ENCODE data around the gene UTRN. TPM values are rescaled to one million over a fixed set of nuclear protein-coding genes. Genes with fewer than 3 reads are reported as not detected.

UTRN gene
- polyA plus RNA-seq, 1 donor (not counting 4 experiments of a cell fraction or from before 2014, with no cell fraction given), result 23.7 TPM

DNA sequence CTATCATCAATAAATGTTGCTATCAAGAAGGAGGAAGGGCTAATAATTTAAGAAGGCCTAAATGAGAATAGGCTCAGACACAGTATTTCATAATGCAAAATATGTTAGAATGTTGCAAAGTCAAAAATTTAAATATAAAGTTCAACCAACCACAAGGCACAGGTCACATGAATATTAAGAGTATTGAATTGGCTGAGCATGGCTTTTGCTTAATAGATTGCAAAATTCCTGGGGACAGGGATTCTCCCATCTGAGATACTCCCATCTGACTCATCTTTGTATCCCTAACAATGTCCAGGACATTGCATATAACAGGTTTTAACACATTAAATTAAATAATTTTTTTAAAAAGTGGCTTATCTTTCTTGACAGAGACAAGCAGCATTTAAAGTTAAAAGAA, 32.9 kb upstream of the UTRN start:
- Histone ChIP-seq H3K79me2 (ENCODE audit: control insufficient read depth, insufficient read depth, low read length) (no peaks in the 10 kb centered on the region), H2AFZ (ENCODE audit: control insufficient read depth, low read length) (no peak overlapping the region), H4K20me1 (ENCODE audit: control insufficient read depth, extremely low read depth, insufficient read depth, low read length) (no peaks in the 10 kb centered on the region), H3K4me2 (ENCODE audit: control insufficient read depth, extremely low read depth, insufficient read depth, low read depth, low read length) (no peak overlapping the region), H3K27ac (ENCODE audit: control insufficient read depth, insufficient read depth, low read length) (no peak overlapping the region), H3K36me3 (ENCODE audit: control insufficient read depth in 2 of 2, extremely low read depth in 1 of 2, insufficient read depth in 2 of 2, low read length in 2 of 2) (no peaks in the 10 kb centered on the region), H3K4me1 (ENCODE audit: control insufficient read depth, extremely low read depth, insufficient read depth, low read length) (no peaks in the 10 kb centered on the region), H3K27me3 (ENCODE audit: control insufficient read depth, extremely low read depth, insufficient read depth, low read length) (no peaks in the 10 kb centered on the region), H3K9me3 (ENCODE audit: control insufficient read depth, low read depth, low read length) (no peaks in the 10 kb centered on the region), H3K4me3 (ENCODE audit: control insufficient read depth in 2 of 3, extremely low read depth in 1 of 3, insufficient read depth in 2 of 3, low read depth in 1 of 3, low read length in 3 of 3) (no peak overlapping the region), H3K9me1 (ENCODE audit: control insufficient read depth, extremely low read depth, insufficient read depth, low read length) (no peaks in the 10 kb centered on the region), H3K9ac (ENCODE audit: control insufficient read depth, extremely low read depth, insufficient read depth, low read length) (no peak overlapping the region)
- TF ChIP-seq EZH2 (IDR thresholded peaks at IDR 0.05; ENCODE audit: low read length), result no peak
- TF ChIP-seq, protein P1, sequence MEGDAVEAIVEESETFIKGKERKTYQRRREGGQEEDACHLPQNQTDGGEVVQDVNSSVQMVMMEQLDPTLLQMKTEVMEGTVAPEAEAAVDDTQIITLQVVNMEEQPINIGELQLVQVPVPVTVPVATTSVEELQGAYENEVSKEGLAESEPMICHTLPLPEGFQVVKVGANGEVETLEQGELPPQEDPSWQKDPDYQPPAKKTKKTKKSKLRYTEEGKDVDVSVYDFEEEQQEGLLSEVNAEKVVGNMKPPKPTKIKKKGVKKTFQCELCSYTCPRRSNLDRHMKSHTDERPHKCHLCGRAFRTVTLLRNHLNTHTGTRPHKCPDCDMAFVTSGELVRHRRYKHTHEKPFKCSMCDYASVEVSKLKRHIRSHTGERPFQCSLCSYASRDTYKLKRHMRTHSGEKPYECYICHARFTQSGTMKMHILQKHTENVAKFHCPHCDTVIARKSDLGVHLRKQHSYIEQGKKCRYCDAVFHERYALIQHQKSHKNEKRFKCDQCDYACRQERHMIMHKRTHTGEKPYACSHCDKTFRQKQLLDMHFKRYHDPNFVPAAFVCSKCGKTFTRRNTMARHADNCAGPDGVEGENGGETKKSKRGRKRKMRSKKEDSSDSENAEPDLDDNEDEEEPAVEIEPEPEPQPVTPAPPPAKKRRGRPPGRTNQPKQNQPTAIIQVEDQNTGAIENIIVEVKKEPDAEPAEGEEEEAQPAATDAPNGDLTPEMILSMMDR (optimal IDR thresholded peaks at IDR 0.05 in 1 of 3, IDR thresholded peaks at IDR 0.05 in 1 of 3, conservative IDR thresholded peaks at IDR 0.05 in 1 of 3; ENCODE audit: extremely low read depth in 1 of 3, insufficient read depth in 2 of 3, low read length in 3 of 3), result no peak
- dilution Hi-C loops (cut with MboI; ENCODE audit: extremely low pct_ligation_motif_present, low sequenced_read_pairs), result no loop called here
- DNase-seq (ENCODE audit: low read depth, low spot score) (no peak), FAIRE-seq (no peak)

DNA sequence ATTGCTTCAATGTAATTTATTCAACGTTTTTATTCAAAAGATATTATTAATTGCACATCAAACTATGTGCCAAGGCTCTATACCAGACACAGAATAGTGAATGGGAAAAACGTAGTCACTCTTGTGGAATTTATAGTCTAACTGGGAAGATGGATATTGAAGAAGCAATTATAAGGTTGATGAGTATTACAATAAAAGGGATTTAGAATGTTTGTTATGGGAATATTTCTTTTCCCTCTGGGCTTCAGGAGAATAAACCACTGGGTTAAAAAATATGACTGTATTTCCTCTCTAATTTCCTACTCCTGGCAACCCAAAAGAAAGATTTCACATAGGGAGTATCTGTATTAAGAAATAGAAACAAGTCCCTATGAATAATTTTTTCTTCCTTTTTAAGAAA, 25.1 kb upstream of the UTRN start:
- Histone ChIP-seq H3K79me2 (ENCODE audit: control insufficient read depth, insufficient read depth, low read length) (no peaks in the 10 kb centered on the region), H2AFZ (ENCODE audit: control insufficient read depth, low read length) (no peak overlapping the region), H3K36me3 (ENCODE audit: control insufficient read depth in 2 of 2, extremely low read depth in 1 of 2, insufficient read depth in 2 of 2, low read length in 2 of 2) (no peaks in the 10 kb centered on the region), H3K4me3 (ENCODE audit: control insufficient read depth in 2 of 3, extremely low read depth in 1 of 3, insufficient read depth in 2 of 3, low read depth in 1 of 3, low read length in 3 of 3) (no peak overlapping the region), H3K9ac (ENCODE audit: control insufficient read depth, extremely low read depth, insufficient read depth, low read length) (no peak overlapping the region), H3K9me3 (ENCODE audit: control insufficient read depth, low read depth, low read length) (peaks cover 2% of the 10 kb centered on the region), H3K4me2 (ENCODE audit: control insufficient read depth, extremely low read depth, insufficient read depth, low read depth, low read length) (no peak overlapping the region), H3K9me1 (ENCODE audit: control insufficient read depth, extremely low read depth, insufficient read depth, low read length) (no peaks in the 10 kb centered on the region), H3K27ac (ENCODE audit: control insufficient read depth, insufficient read depth, low read length) (no peak overlapping the region), H4K20me1 (ENCODE audit: control insufficient read depth, extremely low read depth, insufficient read depth, low read length) (no peaks in the 10 kb centered on the region), H3K27me3 (ENCODE audit: control insufficient read depth, extremely low read depth, insufficient read depth, low read length) (no peaks in the 10 kb centered on the region), H3K4me1 (ENCODE audit: control insufficient read depth, extremely low read depth, insufficient read depth, low read length) (peaks cover 16% of the 10 kb centered on the region)
- no peak for FAIRE-seq
- dilution Hi-C loops (cut with MboI; ENCODE audit: extremely low pct_ligation_motif_present, low sequenced_read_pairs), result no loop called here
- DNase-seq (ENCODE audit: low read depth, low spot score), result no peak
- TF ChIP-seq, protein P1 (optimal IDR thresholded peaks at IDR 0.05 in 1 of 3, IDR thresholded peaks at IDR 0.05 in 1 of 3, conservative IDR thresholded peaks at IDR 0.05 in 1 of 3; ENCODE audit: extremely low read depth in 1 of 3, insufficient read depth in 2 of 3, low read length in 3 of 3), result no peak
- TF ChIP-seq EZH2 (IDR thresholded peaks at IDR 0.05; ENCODE audit: low read length), result no peak
